ENCODE measurements around the gene GUCY1A1. TPM values are rescaled to one million over a fixed set of nuclear protein-coding genes. Genes with fewer than 3 reads are reported as not detected.

Gene GUCY1A1
- total RNA-seq, result 10 to 100 TPM; 29.4 to 45.6 (median 32.7) TPM

GRCh38 chr4:155666344-155667221 is at the start of gene GUCY1A1:
TSS of gene GUCY1A1 (plus strand) at chr4:155666848. CDS start at chr4:155696868, 30,020 bp downstream.
- DNase-seq, result peak; percentile 12
- Histone ChIP-seq H3K27me3 (peaks cover 34% of the 10 kb centered on the region), H3K4me1 (peaks cover 0 to 5% (median 3%) of the 10 kb centered on the region in 4 donors), H3K27ac (peak within 1 kb of the TSS; percentile 83 to 94 (median 86)), H3K4me3 (peak within 1 kb of the TSS; percentile 46 to 66 (median 52)), H3K36me3 (no peaks in the 10 kb centered on the region), H3K9me3 (no peaks in the 10 kb centered on the region)
- in situ Hi-C loops (cut with MboI; ENCODE audit: low pct_ligation_motif_present in 1 of 4, low pct_unique_long_range_greater_than_20kb in 1 of 4, low sequenced_read_pairs in 3 of 4) (loop anchor here in 1 of 4 donors (10.0 kb wide), 1 partner anchor 142 kb away; no protein-coding TSS in a partner anchor), intact Hi-C loops (cut with DNase I; ENCODE audit: low total_unique reads) (loop anchor here (5.0 to 10.0 kb wide), 3 partner anchors 142 to 286 kb away; partner anchors contain the start of gene CTSO)
- 6 to 35% methylated on average over 2 to 25 of the region's 25 CpGs for WGBS, 2 donors (ENCODE audit: low coverage in 1 of 2)
- TF ChIP-seq POLR2A (IDR thresholded peaks at IDR 0.05), result no peak
- TF ChIP-seq CTCF (IDR thresholded peaks at IDR 0.05), result no peak
- TF ChIP-seq POLR2AphosphoS5 (IDR thresholded peaks at IDR 0.05), result no peak
- no peak for TF ChIP-seq EP300 (IDR thresholded peaks at IDR 0.05; ENCODE audit: low read depth)

- no peak for DNase-seq
- WGBS, 2 donors (ENCODE audit: low coverage in 1 of 2), result 44 to 47% methylated on average over 3 of the region's 3 CpGs
- H3K36me3 ChIP-seq, result no peaks in the 10 kb centered on the region
- H3K4me1 ChIP-seq, result no peaks in the 10 kb centered on the region
- H3K27me3 ChIP-seq, result no peaks in the 10 kb centered on the region
- no peak overlapping the region for H3K4me3 ChIP-seq
- intact Hi-C loops (cut with DNase I; ENCODE audit: low total_unique reads), result no loop called here
- no peak overlapping the region for H3K27ac ChIP-seq
- in situ Hi-C loops (cut with MboI; ENCODE audit: low pct_ligation_motif_present in 1 of 4, low pct_unique_long_range_greater_than_20kb in 1 of 4, low sequenced_read_pairs in 3 of 4), result no loop called here
- H3K9me3 ChIP-seq, result no peaks in the 10 kb centered on the region
- TF ChIP-seq EP300 (IDR thresholded peaks at IDR 0.05; ENCODE audit: low read depth) (no peak), POLR2A (IDR thresholded peaks at IDR 0.05) (no peak), CTCF (IDR thresholded peaks at IDR 0.05) (no peak), POLR2AphosphoS5 (IDR thresholded peaks at IDR 0.05) (no peak)
Measured at GRCh38 chr4:155617296-155617695, 49.4 kb upstream of the GUCY1A1 start.

GRCh38 chr4:155618183-155618838 is 48.3 kb upstream of the GUCY1A1 start:
- Histone ChIP-seq H3K4me3 (no peak overlapping the region), H3K9me3 (no peaks in the 10 kb centered on the region), H3K4me1 (no peaks in the 10 kb centered on the region), H3K27ac (no peak overlapping the region), H3K36me3 (no peaks in the 10 kb centered on the region), H3K27me3 (no peaks in the 10 kb centered on the region)
- 81 to 86% methylated on average over 6 to 8 of the region's 8 CpGs for WGBS, 2 donors (ENCODE audit: low coverage in 1 of 2)
- DNase-seq, result no peak
- in situ Hi-C loops (cut with MboI; ENCODE audit: low pct_ligation_motif_present in 1 of 4, low pct_unique_long_range_greater_than_20kb in 1 of 4, low sequenced_read_pairs in 3 of 4) (no loop called here), intact Hi-C loops (cut with DNase I; ENCODE audit: low total_unique reads) (no loop called here)
- TF ChIP-seq POLR2AphosphoS5 (IDR thresholded peaks at IDR 0.05) (no peak), CTCF (IDR thresholded peaks at IDR 0.05) (no peak), EP300 (IDR thresholded peaks at IDR 0.05; ENCODE audit: low read depth) (no peak), POLR2A (IDR thresholded peaks at IDR 0.05) (no peak)

GRCh38 chr4:155620637-155621036 is 46.0 kb upstream of the GUCY1A1 start:
- TF ChIP-seq CTCF (IDR thresholded peaks at IDR 0.05) (no peak), EP300 (IDR thresholded peaks at IDR 0.05; ENCODE audit: low read depth) (no peak), POLR2A (IDR thresholded peaks at IDR 0.05) (no peak), POLR2AphosphoS5 (IDR thresholded peaks at IDR 0.05) (no peak)
- in situ Hi-C loops (cut with MboI; ENCODE audit: low pct_ligation_motif_present in 1 of 4, low pct_unique_long_range_greater_than_20kb in 1 of 4, low sequenced_read_pairs in 3 of 4) (no loop called here), intact Hi-C loops (cut with DNase I; ENCODE audit: low total_unique reads) (no loop called here)
- Histone ChIP-seq H3K27ac (no peak overlapping the region), H3K4me3 (no peak overlapping the region), H3K36me3 (no peaks in the 10 kb centered on the region), H3K4me1 (no peaks in the 10 kb centered on the region), H3K27me3 (no peaks in the 10 kb centered on the region), H3K9me3 (no peaks in the 10 kb centered on the region)
- DNase-seq, result no peak
